ENCODE measurements around the gene IRF9. TPM values are rescaled to one million over a fixed set of nuclear protein-coding genes. Genes with fewer than 3 reads are reported as not detected.
A peak's percentile ranks its signal among the peaks of the same experiment; 100 is the strongest.
"Not testable (repeated sequence)": the region's sequence is repeated elsewhere in the genome, so short reads cannot be mapped to it uniquely, and the experiment has no call there.

The IRF9 gene
- total and polyA plus RNA-seq, 7 experiments from 2014 or later, result 73.3 to 337 (median 134) TPM

- H3K27ac Mint-ChIP-seq, result peak within 1 kb of the TSS; percentile 88 to 98 (median 98)
- peak; percentile 90 for ATAC-seq
- peaks cover 0 to 26% (median 5%) of the 10 kb centered on the region in 3 experiments for H3K36me3 ChIP-seq (ENCODE audit: control insufficient read depth in 2 of 3, insufficient read depth in 3 of 3, low read length in 3 of 3)
- peaks cover 0 to 1% (median 0%) of the 10 kb centered on the region in 11 donors for H3K9me3 Mint-ChIP-seq
- H3K4me3 ChIP-seq (ENCODE audit: low read length), result peak within 1 kb of the TSS; percentile 74
- intact Hi-C loops (cut with micrococcal nuclease), result loop anchor here (1.0 kb wide), 10 partner anchors 7 to 104 kb away; partner anchors contain the start of genes CHMP4A (in 2 of the 2), EMC9 (in 2 of the 2), GMPR2 (in 2 of the 2) and IRF9 (in 2 of the 2)
- POLR2A ChIA-PET, result interaction anchor here (0.6 to 3.9 kb wide), 32 partner anchors 9 to 893 kb away, joined by 3 to 79 read pairs (median 4); partner anchors contain the start of genes CHMP4A, CIDEB, DCAF11 and EMC9
- H3K27ac ChIP-seq (ENCODE audit: low read depth, low read length), result peak within 1 kb of the TSS; percentile 99
- peaks cover 14 to 16% of the 10 kb centered on the region in 2 donors for H3K4me1 ChIP-seq (ENCODE audit: control insufficient read depth in 2 of 2, insufficient read depth in 2 of 2, low read length in 2 of 2)
- H3K4me3 Mint-ChIP-seq, result peak within 1 kb of the TSS; percentile 88 to 97 (median 93)
- no peaks in the 10 kb centered on the region for H3K9me3 ChIP-seq (ENCODE audit: control insufficient read depth in 2 of 3, low read length in 3 of 3)
- CTCF ChIA-PET, result interaction anchor here (0.5 to 2.0 kb wide), 8 partner anchors 12 to 472 kb away, joined by 3 to 6 read pairs (median 4); partner anchors contain the start of genes CHMP4A, IRF9, MDP1 and PSME1
- peak; percentile 86 to 92 (median 90) for DNase-seq
- no peaks in the 10 kb centered on the region for H3K27me3 ChIP-seq (ENCODE audit: control insufficient read depth in 2 of 2, insufficient read depth in 2 of 2, low read length in 2 of 2)
- H3K27me3 Mint-ChIP-seq, result no peaks in the 10 kb centered on the region
- peaks cover 38 to 69% (median 59%) of the 10 kb centered on the region in 7 donors for H3K4me1 Mint-ChIP-seq
- H3K36me3 Mint-ChIP-seq, result peaks cover 8 to 39% (median 11%) of the 10 kb centered on the region in 5 donors
These were observed 34.4 kb downstream of the IRF9 start, which contains the start of gene TM9SF1 for GRCh38 chr14:24195186-24196070. Gene TM9SF1 (minus strand): TSS chr14:24195441. CDS start chr14:24195019, 422 bp downstream.

GRCh38 chr14:24196071-24197055 is 35.3 kb downstream of the IRF9 start:
- peak overlapping the region; percentile 74 for H3K4me3 ChIP-seq (ENCODE audit: low read length)
- peaks cover 14 to 16% of the 10 kb centered on the region in 2 donors for H3K4me1 ChIP-seq (ENCODE audit: control insufficient read depth in 2 of 2, insufficient read depth in 2 of 2, low read length in 2 of 2)
- H3K9me3 ChIP-seq (ENCODE audit: control insufficient read depth in 2 of 3, low read length in 3 of 3), result no peaks in the 10 kb centered on the region
- Mint-ChIP-seq H3K36me3 (peaks cover 9 to 41% (median 11%) of the 10 kb centered on the region in 5 donors), H3K4me3 (peak overlapping the region; percentile 88 to 97 (median 93)), H3K27ac (peak overlapping the region; percentile 88 to 98 (median 98)), H3K27me3 (no peaks in the 10 kb centered on the region), H3K9me3 (peaks cover 0 to 1% (median 0%) of the 10 kb centered on the region in 11 donors), H3K4me1 (peaks cover 38 to 71% (median 61%) of the 10 kb centered on the region in 7 donors)
- ChIA-PET CTCF (interaction anchor here (0.5 to 2.0 kb wide), 7 partner anchors 11 to 471 kb away, joined by 3 to 6 read pairs (median 4); partner anchors contain the start of genes CHMP4A, MDP1, PSME1 and TINF2), POLR2A (interaction anchor here (0.7 to 3.9 kb wide), 27 partner anchors 9 to 894 kb away, joined by 3 to 79 read pairs (median 5); partner anchors contain the start of genes CHMP4A, CIDEB, DCAF11 and EMC9)
- H3K27ac ChIP-seq (ENCODE audit: low read depth, low read length), result peak overlapping the region; percentile 99
- no peaks in the 10 kb centered on the region for H3K27me3 ChIP-seq (ENCODE audit: control insufficient read depth in 2 of 2, insufficient read depth in 2 of 2, low read length in 2 of 2)
- intact Hi-C loops (cut with micrococcal nuclease), result loop anchor here in 1 of 2 donors (1.0 kb wide), 1 partner anchor 8 kb away; the partner anchor contains the start of gene IPO4
- ATAC-seq, result no peak
- DNase-seq, result no peak
- H3K36me3 ChIP-seq (ENCODE audit: control insufficient read depth in 2 of 3, insufficient read depth in 3 of 3, low read length in 3 of 3), result peaks cover 0 to 26% (median 5%) of the 10 kb centered on the region in 3 experiments

GRCh38 chr14:24197056-24197450 is 36.0 kb downstream of the IRF9 start:
- peaks cover 0 to 19% (median 3%) of the 10 kb centered on the region in 3 experiments for H3K36me3 ChIP-seq (ENCODE audit: control insufficient read depth in 2 of 3, insufficient read depth in 3 of 3, low read length in 3 of 3)
- no peaks in the 10 kb centered on the region for H3K9me3 ChIP-seq (ENCODE audit: control insufficient read depth in 2 of 3, low read length in 3 of 3)
- H3K27ac ChIP-seq (ENCODE audit: low read depth, low read length), result peak overlapping the region; percentile 47
- H3K4me3 ChIP-seq (ENCODE audit: low read length), result no peak overlapping the region
- DNase-seq (no peak), ATAC-seq (no peak)
- H3K27me3 ChIP-seq (ENCODE audit: control insufficient read depth in 2 of 2, insufficient read depth in 2 of 2, low read length in 2 of 2), result no peaks in the 10 kb centered on the region
- Mint-ChIP-seq H3K27me3 (no peaks in the 10 kb centered on the region), H3K4me3 (peak overlapping the region; percentile 76 to 95 (median 89)), H3K9me3 (peaks cover 0 to 6% (median 0%) of the 10 kb centered on the region in 11 donors), H3K4me1 (peaks cover 34 to 72% (median 56%) of the 10 kb centered on the region in 7 donors), H3K27ac (peak overlapping the region in 8 of 9 donors; percentile 64 to 98 (median 89)), H3K36me3 (peaks cover 9 to 44% (median 17%) of the 10 kb centered on the region in 5 donors)
- H3K4me1 ChIP-seq (ENCODE audit: control insufficient read depth in 2 of 2, insufficient read depth in 2 of 2, low read length in 2 of 2), result peaks cover 14 to 16% of the 10 kb centered on the region in 2 donors
- intact Hi-C loops (cut with micrococcal nuclease), result no loop called here
- ChIA-PET POLR2A (interaction anchor here (1.8 to 3.9 kb wide), 4 partner anchors 12 to 45 kb away, joined by 7 to 79 read pairs (median 24); partner anchors contain the start of genes CHMP4A, IRF9, MDP1 and TINF2), CTCF (interaction anchor here (0.7 to 2.0 kb wide), 2 partner anchors 10 to 45 kb away, joined by 3 to 6 read pairs; partner anchors contain the start of gene TINF2)

GRCh38 chr14:24198814-24199524 is 37.9 kb downstream of the IRF9 start:
- Mint-ChIP-seq H3K4me1 (peaks cover 30 to 64% (median 50%) of the 10 kb centered on the region in 7 donors), H3K36me3 (peaks cover 6 to 46% (median 28%) of the 10 kb centered on the region in 5 donors), H3K27me3 (no peaks in the 10 kb centered on the region), H3K4me3 (peak overlapping the region in 6 of 10 donors; percentile 9 to 52 (median 26)), H3K27ac (peak overlapping the region in 8 of 9 donors; percentile 4 to 79 (median 60)), H3K9me3 (peaks cover 0 to 15% (median 3%) of the 10 kb centered on the region in 11 donors)
- Histone ChIP-seq H3K4me3 (ENCODE audit: low read length) (no peak overlapping the region), H3K27ac (ENCODE audit: low read depth, low read length) (no peak overlapping the region), H3K4me1 (ENCODE audit: control insufficient read depth in 2 of 2, insufficient read depth in 2 of 2, low read length in 2 of 2) (peaks cover 14% of the 10 kb centered on the region in 2 donors), H3K27me3 (ENCODE audit: control insufficient read depth in 2 of 2, insufficient read depth in 2 of 2, low read length in 2 of 2) (no peaks in the 10 kb centered on the region), H3K36me3 (ENCODE audit: control insufficient read depth in 2 of 3, insufficient read depth in 3 of 3, low read length in 3 of 3) (peaks cover 0 to 9% (median 0%) of the 10 kb centered on the region in 3 experiments), H3K9me3 (ENCODE audit: control insufficient read depth in 2 of 3, low read length in 3 of 3) (no peaks in the 10 kb centered on the region)
- DNase-seq (no peak), ATAC-seq (no peak)
- ChIA-PET POLR2A (interaction anchor here (0.7 to 1.7 kb wide), 4 partner anchors 10 to 51 kb away, joined by 3 to 6 read pairs (median 4); partner anchors contain the start of genes CHMP4A, IPO4 and TINF2), CTCF (no interaction called here)
- intact Hi-C loops (cut with micrococcal nuclease), result no loop called here

- H3K4me1 ChIP-seq (ENCODE audit: control insufficient read depth in 2 of 2, insufficient read depth in 2 of 2, low read length in 2 of 2); H3K4me3 ChIP-seq (ENCODE audit: low read length); H3K27me3 Mint-ChIP-seq; DNase-seq; ATAC-seq; POLR2A ChIA-PET; intact Hi-C loops (cut with micrococcal nuclease); H3K9me3 ChIP-seq (ENCODE audit: control insufficient read depth in 2 of 3, low read length in 3 of 3); H3K4me3 Mint-ChIP-seq; H3K27me3 ChIP-seq (ENCODE audit: control insufficient read depth in 2 of 2, insufficient read depth in 2 of 2, low read length in 2 of 2); CTCF ChIA-PET; H3K27ac ChIP-seq (ENCODE audit: low read depth, low read length): not testable (repeated sequence)
- peaks cover 0 to 25% (median 0%) of the 10 kb centered on the region in 3 experiments for H3K36me3 ChIP-seq (ENCODE audit: control insufficient read depth in 2 of 3, insufficient read depth in 3 of 3, low read length in 3 of 3)
- H3K36me3 Mint-ChIP-seq, result peaks cover 6 to 59% (median 41%) of the 10 kb centered on the region in 5 donors
- peaks cover 0 to 15% (median 3%) of the 10 kb centered on the region in 11 donors for H3K9me3 Mint-ChIP-seq
- H3K27ac Mint-ChIP-seq, result peak overlapping the region in 2 of 9 donors; percentile 54 to 64
- H3K4me1 Mint-ChIP-seq, result peaks cover 22 to 59% (median 40%) of the 10 kb centered on the region in 7 donors
These were observed 41.5 kb downstream of the IRF9 start for GRCh38 chr14:24202538-24202937.
